ENCODE results near the gene CD200R1L. TPM values are rescaled to one million over a fixed set of nuclear protein-coding genes. Genes with fewer than 3 reads are reported as not detected.

The CD200R1L gene
- total RNA-seq, 1 experiment from 2014 or later, result not detected

DNA sequence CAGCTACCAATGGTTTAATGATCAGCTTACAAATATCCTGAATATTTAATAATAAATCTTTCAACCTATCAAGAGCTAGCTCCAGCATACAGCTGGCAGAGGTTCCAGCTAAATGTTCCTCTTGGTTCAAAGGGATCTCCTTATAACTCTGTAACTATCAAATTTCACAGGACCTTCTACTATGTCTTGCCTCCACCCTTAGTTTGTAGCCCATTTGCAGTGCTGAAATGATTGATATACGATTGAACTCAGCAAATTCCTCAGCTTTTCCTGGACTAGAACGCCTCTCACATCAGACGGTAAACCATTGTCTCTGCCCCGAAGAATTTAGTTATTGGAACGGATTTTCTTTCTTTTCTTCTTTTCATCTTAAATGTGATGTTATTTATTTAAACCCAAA lies 41.5 kb downstream of the CD200R1L start:
- DNase-seq (ENCODE audit: low read depth, low spot score) (no peak), ATAC-seq (no peak)
- Histone ChIP-seq H3K4me3 (ENCODE audit: low read depth in 2 of 2, low read length in 2 of 2) (no peak overlapping the region), H3K27ac (ENCODE audit: low read length) (no peak overlapping the region), H3K36me3 (ENCODE audit: control insufficient read depth, insufficient read depth, low read length) (no peaks in the 10 kb centered on the region), H3K27me3 (ENCODE audit: control insufficient read depth, insufficient read depth, low read length) (no peaks in the 10 kb centered on the region), H3K4me1 (ENCODE audit: control insufficient read depth, insufficient read depth, low read length) (no peaks in the 10 kb centered on the region), H3K9me3 (ENCODE audit: control insufficient read depth, insufficient read depth, low read depth, low read length) (no peaks in the 10 kb centered on the region)
- ChIA-PET CTCF (no interaction called here), POLR2A (no interaction called here)
- in situ Hi-C loops (cut with HindIII; ENCODE audit: low pct_unique_long_range_greater_than_20kb, low sequenced_read_pairs) (no loop called here), intact Hi-C loops (cut with micrococcal nuclease; ENCODE audit: unreplicated experiment) (no loop called here)
- BruUV-seq (replicated peaks), result no TSS peak
- TF ChIP-seq, protein P1, sequence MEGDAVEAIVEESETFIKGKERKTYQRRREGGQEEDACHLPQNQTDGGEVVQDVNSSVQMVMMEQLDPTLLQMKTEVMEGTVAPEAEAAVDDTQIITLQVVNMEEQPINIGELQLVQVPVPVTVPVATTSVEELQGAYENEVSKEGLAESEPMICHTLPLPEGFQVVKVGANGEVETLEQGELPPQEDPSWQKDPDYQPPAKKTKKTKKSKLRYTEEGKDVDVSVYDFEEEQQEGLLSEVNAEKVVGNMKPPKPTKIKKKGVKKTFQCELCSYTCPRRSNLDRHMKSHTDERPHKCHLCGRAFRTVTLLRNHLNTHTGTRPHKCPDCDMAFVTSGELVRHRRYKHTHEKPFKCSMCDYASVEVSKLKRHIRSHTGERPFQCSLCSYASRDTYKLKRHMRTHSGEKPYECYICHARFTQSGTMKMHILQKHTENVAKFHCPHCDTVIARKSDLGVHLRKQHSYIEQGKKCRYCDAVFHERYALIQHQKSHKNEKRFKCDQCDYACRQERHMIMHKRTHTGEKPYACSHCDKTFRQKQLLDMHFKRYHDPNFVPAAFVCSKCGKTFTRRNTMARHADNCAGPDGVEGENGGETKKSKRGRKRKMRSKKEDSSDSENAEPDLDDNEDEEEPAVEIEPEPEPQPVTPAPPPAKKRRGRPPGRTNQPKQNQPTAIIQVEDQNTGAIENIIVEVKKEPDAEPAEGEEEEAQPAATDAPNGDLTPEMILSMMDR (IDR thresholded peaks at IDR 0.05), result no peak
- no peak for TF ChIP-seq SIN3A (IDR thresholded peaks at IDR 0.05; ENCODE audit: borderline replicate concordance, insufficient read depth, low read depth, low read length)
- TF ChIP-seq, protein P2, sequence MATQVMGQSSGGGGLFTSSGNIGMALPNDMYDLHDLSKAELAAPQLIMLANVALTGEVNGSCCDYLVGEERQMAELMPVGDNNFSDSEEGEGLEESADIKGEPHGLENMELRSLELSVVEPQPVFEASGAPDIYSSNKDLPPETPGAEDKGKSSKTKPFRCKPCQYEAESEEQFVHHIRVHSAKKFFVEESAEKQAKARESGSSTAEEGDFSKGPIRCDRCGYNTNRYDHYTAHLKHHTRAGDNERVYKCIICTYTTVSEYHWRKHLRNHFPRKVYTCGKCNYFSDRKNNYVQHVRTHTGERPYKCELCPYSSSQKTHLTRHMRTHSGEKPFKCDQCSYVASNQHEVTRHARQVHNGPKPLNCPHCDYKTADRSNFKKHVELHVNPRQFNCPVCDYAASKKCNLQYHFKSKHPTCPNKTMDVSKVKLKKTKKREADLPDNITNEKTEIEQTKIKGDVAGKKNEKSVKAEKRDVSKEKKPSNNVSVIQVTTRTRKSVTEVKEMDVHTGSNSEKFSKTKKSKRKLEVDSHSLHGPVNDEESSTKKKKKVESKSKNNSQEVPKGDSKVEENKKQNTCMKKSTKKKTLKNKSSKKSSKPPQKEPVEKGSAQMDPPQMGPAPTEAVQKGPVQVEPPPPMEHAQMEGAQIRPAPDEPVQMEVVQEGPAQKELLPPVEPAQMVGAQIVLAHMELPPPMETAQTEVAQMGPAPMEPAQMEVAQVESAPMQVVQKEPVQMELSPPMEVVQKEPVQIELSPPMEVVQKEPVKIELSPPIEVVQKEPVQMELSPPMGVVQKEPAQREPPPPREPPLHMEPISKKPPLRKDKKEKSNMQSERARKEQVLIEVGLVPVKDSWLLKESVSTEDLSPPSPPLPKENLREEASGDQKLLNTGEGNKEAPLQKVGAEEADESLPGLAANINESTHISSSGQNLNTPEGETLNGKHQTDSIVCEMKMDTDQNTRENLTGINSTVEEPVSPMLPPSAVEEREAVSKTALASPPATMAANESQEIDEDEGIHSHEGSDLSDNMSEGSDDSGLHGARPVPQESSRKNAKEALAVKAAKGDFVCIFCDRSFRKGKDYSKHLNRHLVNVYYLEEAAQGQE (IDR thresholded peaks at IDR 0.05; ENCODE audit: insufficient read depth in 1 of 2, low read depth in 2 of 2, low read length in 1 of 2), result no peak
- TF ChIP-seq TCF7L2 (IDR thresholded peaks at IDR 0.05; ENCODE audit: low read depth, low read length), result no peak

DNA sequence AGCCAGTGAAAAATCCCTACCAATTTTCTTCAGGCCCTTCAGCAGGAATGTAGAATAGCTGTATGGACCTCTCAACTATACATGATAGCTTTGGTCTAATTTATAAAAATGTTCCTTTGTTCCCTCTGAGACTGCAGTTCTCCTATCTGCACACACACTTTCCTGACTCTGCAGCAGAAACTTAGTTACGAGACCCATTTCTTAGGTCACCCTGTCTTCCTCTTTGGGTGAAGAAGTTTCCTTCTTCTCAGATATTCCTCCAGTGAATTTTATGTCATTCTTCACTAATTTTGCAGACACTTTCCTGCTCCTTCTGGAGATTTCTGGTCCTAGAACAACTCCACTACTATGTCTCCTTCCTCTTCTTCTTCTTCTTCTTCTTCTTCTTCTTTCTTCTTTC lies 42.6 kb downstream of the CD200R1L start:
- intact Hi-C loops (cut with micrococcal nuclease; ENCODE audit: unreplicated experiment) (no loop called here), in situ Hi-C loops (cut with HindIII; ENCODE audit: low pct_unique_long_range_greater_than_20kb, low sequenced_read_pairs) (no loop called here)
- BruUV-seq (replicated peaks), result no TSS peak
- ChIA-PET POLR2A (no interaction called here), CTCF (no interaction called here)
- no peaks in the 10 kb centered on the region for H3K27me3 ChIP-seq (ENCODE audit: control insufficient read depth, insufficient read depth, low read length)
- H3K36me3 ChIP-seq (ENCODE audit: control insufficient read depth, insufficient read depth, low read length), result no peaks in the 10 kb centered on the region
- ATAC-seq (no peak), DNase-seq (ENCODE audit: low read depth, low spot score) (no peak)
- no peaks in the 10 kb centered on the region for H3K9me3 ChIP-seq (ENCODE audit: control insufficient read depth, insufficient read depth, low read depth, low read length)
- H3K4me3 ChIP-seq (ENCODE audit: low read depth in 2 of 2, low read length in 2 of 2), result no peak overlapping the region
- H3K27ac ChIP-seq (ENCODE audit: low read length), result no peak overlapping the region
- TF ChIP-seq, protein P1 (IDR thresholded peaks at IDR 0.05), result no peak
- TF ChIP-seq POLR2AphosphoS5 (IDR thresholded peaks at IDR 0.05; ENCODE audit: low read depth, low read length) (no peak), TCF7L2 (IDR thresholded peaks at IDR 0.05; ENCODE audit: low read depth, low read length) (no peak), SIN3A (IDR thresholded peaks at IDR 0.05; ENCODE audit: borderline replicate concordance, insufficient read depth, low read depth, low read length) (no peak)
- TF ChIP-seq, protein P2 (IDR thresholded peaks at IDR 0.05; ENCODE audit: insufficient read depth in 1 of 2, low read depth in 2 of 2, low read length in 1 of 2), result no peak
- H3K4me1 ChIP-seq (ENCODE audit: control insufficient read depth, insufficient read depth, low read length), result no peaks in the 10 kb centered on the region

All from Panc1 (cell line).